Panc1 (cell line): ENCODE data around the gene RRP36. TPM values are rescaled to one million over a fixed set of nuclear protein-coding genes. Genes with fewer than 3 reads are reported as not detected.

Experiments used
- ATAC-seq: fragments of 200-7000 bp; cut with Tn5 transposase; 2 replicates; pipeline ENCODE4 v1.9.1; 2020; ENCODE audit warnings: mild to moderate bottlenecking, moderate library complexity
- BruUV-seq: library from RNA; stranded (reverse); fragments of 400-500 nt; replicated peaks from 2 replicates; lab custom pipeline; 2021; lab: Mats Ljungman, UMichigan
- CTCF ChIA-PET: fragments of 300-600 bp; sonication (Branson Sonifier 250); formaldehyde crosslinking; loops from one replicate; lab custom pipeline; 2022; ENCODE audit warnings: antibody characterized with exemption; lab: Charles Lee
- POLR2A ChIA-PET: fragments of 300-600 bp; sonication (Branson Sonifier 250); formaldehyde crosslinking; loops from one replicate; lab custom pipeline; 2022; ENCODE audit warnings: antibody characterized with exemption; lab: Charles Lee
- DNase-seq: peaks from one replicate; pipeline ENCODE4 v3.0.0-alpha.2; 2010; ENCODE audit warnings: low read depth, low spot score
- H3K27ac ChIP-seq: 2 replicates; pipeline ENCODE4 v1.5.1; 2011; ENCODE audit warnings: mild to moderate bottlenecking, low read length, inconsistent platforms
- H3K27me3 ChIP-seq: fragments of 200-500 bp; sonication (Bioruptor generic); 2 replicates; pipeline ENCODE4 v1.6.0; 2014; ENCODE audit warnings: low read length, inconsistent platforms; ENCODE audit not compliant: control insufficient read depth, insufficient read depth
- H3K36me3 ChIP-seq: fragments of 200-500 bp; sonication (Bioruptor generic); 2 replicates; pipeline ENCODE4 v1.5.1; 2014; ENCODE audit warnings: inconsistent platforms, mild to moderate bottlenecking, low read length, moderate library complexity; ENCODE audit not compliant: control insufficient read depth, insufficient read depth
- H3K4me1 ChIP-seq: 2 replicates; pipeline ENCODE4 v1.5.1; 2011; ENCODE audit warnings: inconsistent platforms, mild to moderate bottlenecking, low read length, moderate library complexity; ENCODE audit not compliant: control insufficient read depth, insufficient read depth
- H3K4me3 ChIP-seq, 2 experiments: 2 replicates each; pipeline ENCODE4 v1.5.1; 2011 to 2012; ENCODE audit warnings: low read depth in 2 of 2, low read length in 2 of 2, mild to moderate bottlenecking in 2 of 2, inconsistent platforms in 1 of 2, moderate library complexity in 1 of 2
- H3K9me3 ChIP-seq: fragments of 200-500 bp; sonication (Bioruptor generic); 2 replicates; pipeline ENCODE4 v1.5.1; 2014; ENCODE audit warnings: low read depth, mild to moderate bottlenecking, inconsistent platforms, low read length, moderate library complexity; ENCODE audit not compliant: control insufficient read depth, insufficient read depth
- CTCF ChIP-seq: fragments of 450-650 bp; IDR thresholded peaks from 2 replicates; pipeline ENCODE4 v1.5.1; 2017; ENCODE audit warnings: mild to moderate bottlenecking
- POLR2AphosphoS5 ChIP-seq: IDR thresholded peaks from 2 replicates; pipeline ENCODE4 v1.6.1; 2012; ENCODE audit warnings: mild to moderate bottlenecking, low read depth, low read length, moderate library complexity
- REST ChIP-seq, 2 experiments: IDR thresholded peaks; 2 replicates each; pipeline ENCODE4 v1.6.1; 2011 to 2012; ENCODE audit warnings: low read depth in 2 of 2, control low read depth in 1 of 2, low read length in 1 of 2, mild to moderate bottlenecking in 1 of 2, moderate library complexity in 1 of 2; ENCODE audit not compliant: insufficient read depth in 1 of 2
- SIN3A ChIP-seq: IDR thresholded peaks from 2 replicates; pipeline ENCODE4 v1.6.1; 2012; ENCODE audit warnings: low read depth, mild to moderate bottlenecking, low read length, moderate library complexity, borderline replicate concordance; ENCODE audit not compliant: insufficient read depth
- in situ Hi-C: cut with HindIII; loops from 2 replicates; pipeline ENCODE4 v1.10.0; 2016; ENCODE audit warnings: low sequenced_read_pairs, low pct_unique_long_range_greater_than_20kb
- intact Hi-C: fragments of 100-400 bp; cut with micrococcal nuclease; formaldehyde crosslinking; loops from one replicate; pipeline ENCODE4 v1.10.0; 2022; ENCODE audit not compliant: unreplicated experiment
- total RNA-seq: library from RNA; stranded (reverse); gene quantifications from one replicate; pipeline ENCODE4 v1.2.1, GENCODE V29; 2021; ENCODE audit not compliant: unreplicated experiment

Gene RRP36
- total RNA-seq, 1 experiment from 2014 or later = 106 TPM

GRCh38 chr6:43013097-43013842 lies 8.2 kb upstream of the RRP36 start:
- Histone ChIP-seq H3K4me3 (peak overlapping the region; percentile 80 to 87), H3K9me3 (no peaks in the 10 kb centered on the region), H3K27me3 (no peaks in the 10 kb centered on the region), H3K4me1 (peaks cover 20% of the 10 kb centered on the region), H3K36me3 (peaks cover 21% of the 10 kb centered on the region), H3K27ac (peak overlapping the region; percentile 71)
- no TSS peak for BruUV-seq
- DNase-seq (no peak), ATAC-seq (peak; percentile 8)
- intact Hi-C loops (loop anchor here (5.0 kb wide), 1 partner anchor 111 kb away; no protein-coding TSS in a partner anchor), in situ Hi-C loops (no loop called here)
- POLR2A ChIA-PET = interaction anchor here (0.6 to 1.0 kb wide), 3 partner anchors 25 to 169 kb away, joined by 3 to 5 read pairs (median 3); partner anchors contain the start of gene CUL9
- no peak for TF ChIP-seq REST (IDR thresholded peaks at IDR 0.05; ENCODE audit: insufficient read depth in 1 of 2, low read depth in 2 of 2, low read length in 1 of 2)
- 0 out of 2 replicates have a peak, but pooled peaks have one; percentile 68 for TF ChIP-seq SIN3A
- CTCF ChIA-PET = interaction anchor here (1.0 kb wide), 1 partner anchor 112 kb away, joined by 3 read pairs; no protein-coding TSS in a partner anchor

GRCh38 chr6:43013843-43014433 lies 7.5 kb upstream of the RRP36 start, which contains the start of the genes KLHDC3 and MEA1:
Gene KLHDC3 (plus strand): TSS chr6:43014249. CDS start chr6:43017193, 2,944 bp downstream.
Gene MEA1 (minus strand): TSS chr6:43013946. CDS start chr6:43013813, 133 bp downstream.
- DNase-seq (peak; percentile 99), ATAC-seq (peak; percentile 97)
- Histone ChIP-seq H3K27me3 (no peaks in the 10 kb centered on the region), H3K4me1 (peaks cover 20% of the 10 kb centered on the region), H3K9me3 (no peaks in the 10 kb centered on the region), H3K36me3 (peaks cover 19% of the 10 kb centered on the region), H3K4me3 (peak within 1 kb of the TSS; percentile 87 to 95), H3K27ac (peak within 1 kb of the TSS; percentile 94)
- POLR2A ChIA-PET = interaction anchor here (0.6 to 1.0 kb wide), 3 partner anchors 26 to 168 kb away, joined by 3 read pairs; partner anchors contain the start of gene CUL9
- in situ Hi-C loops = no loop called here
- no TSS peak for BruUV-seq
- CTCF ChIA-PET = interaction anchor here (1.0 kb wide), 1 partner anchor 113 kb away, joined by 3 read pairs; no protein-coding TSS in a partner anchor
- intact Hi-C loops = loop anchor here (5.0 kb wide), 1 partner anchor 112 kb away; no protein-coding TSS in a partner anchor
- TF ChIP-seq SIN3A (no peak), CTCF (no peak), POLR2AphosphoS5 (peak; percentile 63; the same call in 1 of the 2 replicates)
